Fibroblast of lung (primary cell): ENCODE results near the gene CTNNA2.

Source experiments
- CTCF ChIP-seq, 2 donors: IDR thresholded peaks in 1 of 2; conservative IDR thresholded peaks in 1 of 2; 1 replicate in 1 of 2; 2 replicates in 1 of 2; pipeline ENCODE4 v1.5.1; 2011 to 2012; ENCODE audit warnings: low read length in 2 of 2, control low read depth in 1 of 2, inconsistent platforms in 1 of 2, low read depth in 1 of 2, mild to moderate bottlenecking in 1 of 2
- EZH2 ChIP-seq: IDR thresholded peaks from 2 replicates; pipeline ENCODE4 v1.5.1; 2012; ENCODE audit warnings: low read length, control low read depth, mild to moderate bottlenecking; ENCODE audit errors: missing control alignments

GRCh38 chr2:80519121-80519643 lies 1006.3 kb downstream of the CTNNA2 start:
- TF ChIP-seq CTCF (conservative IDR thresholded peaks at IDR 0.05 in 1 of 2, IDR thresholded peaks at IDR 0.05 in 1 of 2; ENCODE audit: low read depth in 1 of 2, low read length in 2 of 2) (no peak), EZH2 (no peak)
